H1 (cell line): ENCODE results near the gene GID4. TPM values are rescaled to one million over a fixed set of nuclear protein-coding genes. Genes with fewer than 3 reads are reported as not detected.

ENCODE experiments used
- EP300 ChIP-seq, 2 experiments: IDR thresholded peaks; 1 replicate in 1 of 2; 2 replicates in 1 of 2; pipeline ENCODE4 v1.6.1; 2011 to 2012; ENCODE audit warnings: low read depth in 2 of 2, low read length in 2 of 2, mild to moderate bottlenecking in 2 of 2, borderline replicate concordance in 1 of 2, inconsistent platforms in 1 of 2, moderate library complexity in 1 of 2
- KDM5A ChIP-seq: fragments of 200-600 bp; IDR thresholded peaks from 2 replicates; pipeline ENCODE4 v1.7.1; 2012; ENCODE audit warnings: mild to moderate bottlenecking, low read length, inconsistent platforms, mixed read lengths
- RXRA ChIP-seq: IDR thresholded peaks from 2 replicates; pipeline ENCODE4 v1.6.1; 2011; ENCODE audit warnings: low read depth, mild to moderate bottlenecking, low read length, moderate library complexity; ENCODE audit not compliant: insufficient read depth
- SP2 ChIP-seq: IDR thresholded peaks from 2 replicates; pipeline ENCODE4 v1.6.1; 2012; ENCODE audit warnings: mild to moderate bottlenecking, low read length, inconsistent platforms
- polyA plus RNA-seq, 7 experiments: library from polyadenylated mRNA; depleted of rRNA in 3 of 7; stranded (reverse) in 5 of 7; unstranded in 2 of 7; fragments of >200 nt in 5 of 7; fragments of 200-250 nt in 2 of 7; gene quantifications; 1 replicate in 5 of 7; 2 replicates in 1 of 7; 4 replicates in 1 of 7; pipeline versions ENCODE4 v1.2.1 to v1.2.3, GENCODE V29; 2011 to 2013; ENCODE audit warnings: missing spikeins in 2 of 7, mixed read lengths in 2 of 7
- total RNA-seq: library from RNA; stranded (reverse); fragmentation: NEBNext Ultra II Directional; extraction: Animal tissue kit (Norgen Biotek cat#: 25700); gene quantifications from 2 replicates; pipeline ENCODE4 v1.2.1, GENCODE V29; 2021
- TF ChIP-seq, protein P1 (sequence below): fragments of 300-600 bp; sonication (generic); IDR thresholded peaks from 2 replicates; pipeline ENCODE4 v1.7.1; 2012; ENCODE audit warnings: low read length, moderate library complexity, mild to moderate bottlenecking, inconsistent platforms; ENCODE audit not compliant: insufficient replicate concordance
- TF ChIP-seq, protein P2 (sequence below): IDR thresholded peaks from 2 replicates; pipeline ENCODE4 v1.6.1; 2012; ENCODE audit warnings: inconsistent platforms
- TF ChIP-seq, protein P3 (sequence below), 3 experiments: IDR thresholded peaks; 1 replicate in 2 of 3; 2 replicates in 1 of 3; pipeline versions ENCODE4 v1.5.1 to v1.6.1; 2011; ENCODE audit warnings: low read length in 3 of 3, mild to moderate bottlenecking in 3 of 3, inconsistent platforms in 2 of 3, low read depth in 1 of 3, moderate library complexity in 1 of 3; ENCODE audit not compliant: insufficient read depth in 1 of 3; ENCODE audit errors: control extremely low read depth in 1 of 3

GID4 gene
- total and polyA plus RNA-seq, 2 of the 8 experiments (the other 6 are each of a cell fraction or from before 2014, with no cell fraction given), result 5.6 to 15.0 TPM

DNA sequence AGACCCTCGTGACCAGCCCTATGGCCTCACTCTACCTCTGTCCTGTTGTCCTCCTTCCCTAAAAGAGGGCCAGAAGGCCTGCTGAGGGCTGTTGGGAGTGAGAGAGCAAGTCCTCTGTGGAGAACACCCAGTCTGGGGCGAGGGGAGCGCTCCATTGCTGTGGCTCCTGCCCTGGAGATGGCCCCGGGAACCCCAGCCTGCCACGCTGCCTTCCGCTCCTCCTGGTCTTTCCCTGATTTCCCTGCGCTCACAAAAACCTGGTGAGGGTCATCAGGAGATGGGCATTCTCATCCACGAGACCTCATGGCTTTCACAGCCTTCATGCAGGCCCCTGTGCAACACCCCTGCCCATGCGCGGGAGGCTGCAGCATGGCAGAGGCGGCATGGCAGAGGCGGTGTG, 45.4 kb upstream of the GID4 start (continued):
- TF ChIP-seq, protein P1, sequence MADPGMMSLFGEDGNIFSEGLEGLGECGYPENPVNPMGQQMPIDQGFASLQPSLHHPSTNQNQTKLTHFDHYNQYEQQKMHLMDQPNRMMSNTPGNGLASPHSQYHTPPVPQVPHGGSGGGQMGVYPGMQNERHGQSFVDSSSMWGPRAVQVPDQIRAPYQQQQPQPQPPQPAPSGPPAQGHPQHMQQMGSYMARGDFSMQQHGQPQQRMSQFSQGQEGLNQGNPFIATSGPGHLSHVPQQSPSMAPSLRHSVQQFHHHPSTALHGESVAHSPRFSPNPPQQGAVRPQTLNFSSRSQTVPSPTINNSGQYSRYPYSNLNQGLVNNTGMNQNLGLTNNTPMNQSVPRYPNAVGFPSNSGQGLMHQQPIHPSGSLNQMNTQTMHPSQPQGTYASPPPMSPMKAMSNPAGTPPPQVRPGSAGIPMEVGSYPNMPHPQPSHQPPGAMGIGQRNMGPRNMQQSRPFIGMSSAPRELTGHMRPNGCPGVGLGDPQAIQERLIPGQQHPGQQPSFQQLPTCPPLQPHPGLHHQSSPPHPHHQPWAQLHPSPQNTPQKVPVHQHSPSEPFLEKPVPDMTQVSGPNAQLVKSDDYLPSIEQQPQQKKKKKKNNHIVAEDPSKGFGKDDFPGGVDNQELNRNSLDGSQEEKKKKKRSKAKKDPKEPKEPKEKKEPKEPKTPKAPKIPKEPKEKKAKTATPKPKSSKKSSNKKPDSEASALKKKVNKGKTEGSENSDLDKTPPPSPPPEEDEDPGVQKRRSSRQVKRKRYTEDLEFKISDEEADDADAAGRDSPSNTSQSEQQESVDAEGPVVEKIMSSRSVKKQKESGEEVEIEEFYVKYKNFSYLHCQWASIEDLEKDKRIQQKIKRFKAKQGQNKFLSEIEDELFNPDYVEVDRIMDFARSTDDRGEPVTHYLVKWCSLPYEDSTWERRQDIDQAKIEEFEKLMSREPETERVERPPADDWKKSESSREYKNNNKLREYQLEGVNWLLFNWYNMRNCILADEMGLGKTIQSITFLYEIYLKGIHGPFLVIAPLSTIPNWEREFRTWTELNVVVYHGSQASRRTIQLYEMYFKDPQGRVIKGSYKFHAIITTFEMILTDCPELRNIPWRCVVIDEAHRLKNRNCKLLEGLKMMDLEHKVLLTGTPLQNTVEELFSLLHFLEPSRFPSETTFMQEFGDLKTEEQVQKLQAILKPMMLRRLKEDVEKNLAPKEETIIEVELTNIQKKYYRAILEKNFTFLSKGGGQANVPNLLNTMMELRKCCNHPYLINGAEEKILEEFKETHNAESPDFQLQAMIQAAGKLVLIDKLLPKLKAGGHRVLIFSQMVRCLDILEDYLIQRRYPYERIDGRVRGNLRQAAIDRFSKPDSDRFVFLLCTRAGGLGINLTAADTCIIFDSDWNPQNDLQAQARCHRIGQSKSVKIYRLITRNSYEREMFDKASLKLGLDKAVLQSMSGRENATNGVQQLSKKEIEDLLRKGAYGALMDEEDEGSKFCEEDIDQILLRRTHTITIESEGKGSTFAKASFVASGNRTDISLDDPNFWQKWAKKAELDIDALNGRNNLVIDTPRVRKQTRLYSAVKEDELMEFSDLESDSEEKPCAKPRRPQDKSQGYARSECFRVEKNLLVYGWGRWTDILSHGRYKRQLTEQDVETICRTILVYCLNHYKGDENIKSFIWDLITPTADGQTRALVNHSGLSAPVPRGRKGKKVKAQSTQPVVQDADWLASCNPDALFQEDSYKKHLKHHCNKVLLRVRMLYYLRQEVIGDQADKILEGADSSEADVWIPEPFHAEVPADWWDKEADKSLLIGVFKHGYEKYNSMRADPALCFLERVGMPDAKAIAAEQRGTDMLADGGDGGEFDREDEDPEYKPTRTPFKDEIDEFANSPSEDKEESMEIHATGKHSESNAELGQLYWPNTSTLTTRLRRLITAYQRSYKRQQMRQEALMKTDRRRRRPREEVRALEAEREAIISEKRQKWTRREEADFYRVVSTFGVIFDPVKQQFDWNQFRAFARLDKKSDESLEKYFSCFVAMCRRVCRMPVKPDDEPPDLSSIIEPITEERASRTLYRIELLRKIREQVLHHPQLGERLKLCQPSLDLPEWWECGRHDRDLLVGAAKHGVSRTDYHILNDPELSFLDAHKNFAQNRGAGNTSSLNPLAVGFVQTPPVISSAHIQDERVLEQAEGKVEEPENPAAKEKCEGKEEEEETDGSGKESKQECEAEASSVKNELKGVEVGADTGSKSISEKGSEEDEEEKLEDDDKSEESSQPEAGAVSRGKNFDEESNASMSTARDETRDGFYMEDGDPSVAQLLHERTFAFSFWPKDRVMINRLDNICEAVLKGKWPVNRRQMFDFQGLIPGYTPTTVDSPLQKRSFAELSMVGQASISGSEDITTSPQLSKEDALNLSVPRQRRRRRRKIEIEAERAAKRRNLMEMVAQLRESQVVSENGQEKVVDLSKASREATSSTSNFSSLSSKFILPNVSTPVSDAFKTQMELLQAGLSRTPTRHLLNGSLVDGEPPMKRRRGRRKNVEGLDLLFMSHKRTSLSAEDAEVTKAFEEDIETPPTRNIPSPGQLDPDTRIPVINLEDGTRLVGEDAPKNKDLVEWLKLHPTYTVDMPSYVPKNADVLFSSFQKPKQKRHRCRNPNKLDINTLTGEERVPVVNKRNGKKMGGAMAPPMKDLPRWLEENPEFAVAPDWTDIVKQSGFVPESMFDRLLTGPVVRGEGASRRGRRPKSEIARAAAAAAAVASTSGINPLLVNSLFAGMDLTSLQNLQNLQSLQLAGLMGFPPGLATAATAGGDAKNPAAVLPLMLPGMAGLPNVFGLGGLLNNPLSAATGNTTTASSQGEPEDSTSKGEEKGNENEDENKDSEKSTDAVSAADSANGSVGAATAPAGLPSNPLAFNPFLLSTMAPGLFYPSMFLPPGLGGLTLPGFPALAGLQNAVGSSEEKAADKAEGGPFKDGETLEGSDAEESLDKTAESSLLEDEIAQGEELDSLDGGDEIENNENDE, result no peak
- no peak for TF ChIP-seq SP2
- no peak for TF ChIP-seq KDM5A
- TF ChIP-seq, protein P2, sequence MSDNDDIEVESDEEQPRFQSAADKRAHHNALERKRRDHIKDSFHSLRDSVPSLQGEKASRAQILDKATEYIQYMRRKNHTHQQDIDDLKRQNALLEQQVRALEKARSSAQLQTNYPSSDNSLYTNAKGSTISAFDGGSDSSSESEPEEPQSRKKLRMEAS, result no peak
- TF ChIP-seq RXRA, result no peak
- no peak for TF ChIP-seq EP300 (IDR thresholded peaks at IDR 0.05; ENCODE audit: borderline replicate concordance in 1 of 2, low read depth in 2 of 2, low read length in 2 of 2)
- TF ChIP-seq, protein P3, sequence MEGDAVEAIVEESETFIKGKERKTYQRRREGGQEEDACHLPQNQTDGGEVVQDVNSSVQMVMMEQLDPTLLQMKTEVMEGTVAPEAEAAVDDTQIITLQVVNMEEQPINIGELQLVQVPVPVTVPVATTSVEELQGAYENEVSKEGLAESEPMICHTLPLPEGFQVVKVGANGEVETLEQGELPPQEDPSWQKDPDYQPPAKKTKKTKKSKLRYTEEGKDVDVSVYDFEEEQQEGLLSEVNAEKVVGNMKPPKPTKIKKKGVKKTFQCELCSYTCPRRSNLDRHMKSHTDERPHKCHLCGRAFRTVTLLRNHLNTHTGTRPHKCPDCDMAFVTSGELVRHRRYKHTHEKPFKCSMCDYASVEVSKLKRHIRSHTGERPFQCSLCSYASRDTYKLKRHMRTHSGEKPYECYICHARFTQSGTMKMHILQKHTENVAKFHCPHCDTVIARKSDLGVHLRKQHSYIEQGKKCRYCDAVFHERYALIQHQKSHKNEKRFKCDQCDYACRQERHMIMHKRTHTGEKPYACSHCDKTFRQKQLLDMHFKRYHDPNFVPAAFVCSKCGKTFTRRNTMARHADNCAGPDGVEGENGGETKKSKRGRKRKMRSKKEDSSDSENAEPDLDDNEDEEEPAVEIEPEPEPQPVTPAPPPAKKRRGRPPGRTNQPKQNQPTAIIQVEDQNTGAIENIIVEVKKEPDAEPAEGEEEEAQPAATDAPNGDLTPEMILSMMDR (IDR thresholded peaks at IDR 0.05; ENCODE audit: control extremely low read depth in 1 of 3, insufficient read depth in 1 of 3, low read depth in 1 of 3, low read length in 3 of 3), result no peak
- TF ChIP-seq, all 59 proteins: peak for 0
